ENCODE data around the gene MPP2. TPM values are rescaled to one million over a fixed set of nuclear protein-coding genes. Genes with fewer than 3 reads are reported as not detected.

Gene MPP2
- total RNA-seq, 1 donor from 2014 or later = 16.7 TPM

GRCh38 chr17:43832168-43832975, 75.0 kb downstream of the MPP2 start:
- intact Hi-C loops (cut with DNase I) = loop anchor here (2.0 kb wide), 1 partner anchor 54 kb away; the partner anchor contains the start of gene DUSP3
- Histone ChIP-seq H3K9me3 (no peaks in the 10 kb centered on the region), H3K27me3 (no peaks in the 10 kb centered on the region), H3K4me1 (peaks cover 0 to 12% of the 10 kb centered on the region in 2 donors), H3K4me3 (peak overlapping the region; percentile 91 to 96), H3K27ac (peak overlapping the region; percentile 73 to 79), H3K36me3 (peaks cover 10 to 28% of the 10 kb centered on the region in 2 donors)
- peak in 1 of 2 donors; percentile 81 for DNase-seq (ENCODE audit: low spot score in 2 of 2)
- peak in 1 of 3 experiments; percentile 15 for TF ChIP-seq CTCF (IDR thresholded peaks at IDR 0.05)

- peaks cover 0 to 12% of the 10 kb centered on the region in 2 donors for H3K4me1 ChIP-seq
- peak overlapping the region in 1 of 2 donors; percentile 91 for H3K4me3 ChIP-seq
- H3K36me3 ChIP-seq = peaks cover 10 to 31% of the 10 kb centered on the region in 2 donors
- DNase-seq (ENCODE audit: low spot score in 2 of 2) = no peak
- intact Hi-C loops (cut with DNase I) = loop anchor here (2.0 kb wide), 1 partner anchor 53 kb away; the partner anchor contains the start of gene DUSP3
- H3K27ac ChIP-seq = peak overlapping the region in 1 of 2 donors; percentile 11
- TF ChIP-seq CTCF (IDR thresholded peaks at IDR 0.05) = no peak
- no peaks in the 10 kb centered on the region for H3K9me3 ChIP-seq
- H3K27me3 ChIP-seq = no peaks in the 10 kb centered on the region
Measured at GRCh38 chr17:43831633-43832032, 75.7 kb downstream of the MPP2 start.

GRCh38 chr17:43830510-43831140, 76.7 kb downstream of the MPP2 start:
- no peak overlapping the region for H3K27ac ChIP-seq
- H3K4me3 ChIP-seq = no peak overlapping the region
- peaks cover 14 to 41% of the 10 kb centered on the region in 2 donors for H3K36me3 ChIP-seq
- H3K27me3 ChIP-seq = no peaks in the 10 kb centered on the region
- no peak for TF ChIP-seq CTCF (IDR thresholded peaks at IDR 0.05)
- no peak for DNase-seq (ENCODE audit: low spot score in 2 of 2)
- intact Hi-C loops (cut with DNase I) = no loop called here
- H3K9me3 ChIP-seq = no peaks in the 10 kb centered on the region
- peaks cover 0 to 12% of the 10 kb centered on the region in 2 donors for H3K4me1 ChIP-seq

- Histone ChIP-seq H3K4me3 (no peak overlapping the region), H3K27me3 (no peaks in the 10 kb centered on the region), H3K4me1 (peaks cover 0 to 12% of the 10 kb centered on the region in 2 donors), H3K36me3 (peaks cover 14 to 46% of the 10 kb centered on the region in 2 donors), H3K9me3 (no peaks in the 10 kb centered on the region), H3K27ac (no peak overlapping the region)
- no peak for TF ChIP-seq CTCF (IDR thresholded peaks at IDR 0.05)
- intact Hi-C loops (cut with DNase I) = no loop called here
- DNase-seq (ENCODE audit: low spot score in 2 of 2) = no peak
Measured at GRCh38 chr17:43829738-43830137, 77.6 kb downstream of the MPP2 start.

GRCh38 chr17:43827596-43827995, 79.7 kb downstream of the MPP2 start:
- Histone ChIP-seq H3K27me3 (no peaks in the 10 kb centered on the region), H3K27ac (no peak overlapping the region), H3K36me3 (peaks cover 14 to 50% of the 10 kb centered on the region in 2 donors), H3K4me1 (peaks cover 0 to 7% of the 10 kb centered on the region in 2 donors), H3K9me3 (no peaks in the 10 kb centered on the region), H3K4me3 (no peak overlapping the region)
- DNase-seq (ENCODE audit: low spot score in 2 of 2) = no peak
- TF ChIP-seq CTCF (IDR thresholded peaks at IDR 0.05) = no peak
- intact Hi-C loops (cut with DNase I) = no loop called here

All from ascending aorta (tissue), 2 donors.